GM19239 (cell line): Measurements from ENCODE around the gene AMACR.

Experiments used
- DNase-seq: peaks from one replicate; pipeline ENCODE4 v3.0.0; 2011; ENCODE audit warnings: low spot score; ENCODE audit not compliant: insufficient read length
- FAIRE-seq: peaks from 2 replicates; lab custom pipeline; 2011; peaks lifted over from hg19 to GRCh38; lab: Jason Lieb, UNC

The AMACR gene

GRCh38 chr5:34007621-34008600, at the start of gene AMACR:
Gene AMACR (minus strand): TSS chr5:34008050. CDS start chr5:34008019, 31 bp downstream.
- peak; percentile 91 for DNase-seq
- peak; percentile 89 for FAIRE-seq

DNA sequence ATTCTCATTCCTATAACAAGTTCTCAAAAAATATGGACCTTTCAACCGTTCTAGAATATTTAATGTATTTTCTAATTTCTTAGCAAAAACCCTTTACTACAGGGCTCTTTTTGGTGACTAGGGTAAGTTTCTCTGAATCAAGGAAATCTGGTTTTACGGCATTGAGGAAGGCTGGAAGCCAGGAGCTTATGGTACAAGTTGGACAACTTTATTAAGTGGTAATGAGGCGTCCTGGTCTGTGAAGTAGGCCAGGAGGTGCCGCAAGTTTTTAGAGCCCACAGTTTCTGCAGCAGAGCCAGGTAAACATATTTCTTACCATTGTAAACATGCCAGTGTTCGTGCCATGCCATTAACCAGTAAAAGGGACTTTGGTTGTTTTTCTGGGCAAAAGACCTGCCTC, 49.7 kb upstream of the AMACR start:
- DNase-seq (no peak), FAIRE-seq (no peak)

GRCh38 chr5:34057118-34057517, 49.3 kb upstream of the AMACR start:
- DNase-seq (no peak), FAIRE-seq (no peak)

DNA sequence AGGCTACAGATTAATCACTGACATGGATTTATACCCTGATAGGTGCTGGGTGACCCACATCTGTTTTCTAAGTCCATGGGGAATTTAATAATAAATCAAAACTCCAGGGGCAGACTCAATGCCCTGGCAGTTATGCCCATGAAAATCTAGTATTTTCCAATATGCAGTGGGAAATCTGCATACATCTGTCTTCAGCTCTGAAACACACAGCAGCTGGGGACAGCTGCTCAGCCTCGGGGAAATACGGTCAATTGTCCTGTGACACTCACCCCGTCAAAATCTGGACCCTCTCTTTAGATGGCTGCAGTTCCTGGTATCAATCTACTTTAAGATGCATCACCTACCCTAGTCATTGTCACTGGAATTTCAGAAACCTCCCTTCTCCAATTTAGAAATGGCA, 47.8 kb upstream of the AMACR start:
- DNase-seq, result no peak
- FAIRE-seq, result no peak

DNA sequence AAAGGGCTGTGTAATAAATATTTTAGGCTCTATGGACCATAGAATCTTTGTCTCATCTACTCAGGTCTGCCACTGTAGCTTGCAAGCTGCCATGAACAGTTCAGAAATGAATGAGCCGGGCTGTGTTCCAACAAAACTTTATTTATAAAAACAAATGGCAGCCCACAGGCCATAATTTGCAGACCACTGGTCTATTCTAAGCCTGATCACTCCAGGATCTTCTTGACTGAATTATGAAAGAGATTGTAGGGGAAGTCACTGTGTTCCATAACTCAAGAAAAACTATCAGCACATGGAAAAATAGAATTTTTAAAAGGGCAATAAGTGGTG, 46.5 kb upstream of the AMACR start:
- DNase-seq, result no peak

GRCh38 chr5:34053571-34054399, 45.9 kb upstream of the AMACR start:
- DNase-seq, result no peak
- FAIRE-seq, result no peak

More for the DNA sequence above, 46.5 kb upstream of the AMACR start:
- FAIRE-seq, result no peak

DNA sequence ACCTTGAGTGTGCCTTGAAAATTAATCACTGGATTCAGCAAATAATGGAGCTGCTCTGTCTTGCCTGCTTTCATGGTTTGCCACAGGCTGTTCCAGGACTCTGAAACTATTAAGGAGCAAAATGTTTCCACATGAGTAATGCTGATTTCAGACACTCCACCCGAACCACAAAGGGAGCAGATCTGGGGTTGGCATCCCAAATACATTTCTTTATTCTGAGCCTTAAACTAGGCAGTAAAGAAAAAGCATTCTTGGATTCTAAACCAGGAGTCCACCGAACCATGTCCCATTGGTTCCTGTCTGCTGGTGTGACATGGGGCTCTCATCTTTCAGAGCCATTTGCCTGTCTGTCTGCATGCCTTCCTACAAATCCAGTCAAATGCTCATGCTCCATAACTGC, 45.3 kb upstream of the AMACR start:
- no peak for DNase-seq
- no peak for FAIRE-seq

DNA sequence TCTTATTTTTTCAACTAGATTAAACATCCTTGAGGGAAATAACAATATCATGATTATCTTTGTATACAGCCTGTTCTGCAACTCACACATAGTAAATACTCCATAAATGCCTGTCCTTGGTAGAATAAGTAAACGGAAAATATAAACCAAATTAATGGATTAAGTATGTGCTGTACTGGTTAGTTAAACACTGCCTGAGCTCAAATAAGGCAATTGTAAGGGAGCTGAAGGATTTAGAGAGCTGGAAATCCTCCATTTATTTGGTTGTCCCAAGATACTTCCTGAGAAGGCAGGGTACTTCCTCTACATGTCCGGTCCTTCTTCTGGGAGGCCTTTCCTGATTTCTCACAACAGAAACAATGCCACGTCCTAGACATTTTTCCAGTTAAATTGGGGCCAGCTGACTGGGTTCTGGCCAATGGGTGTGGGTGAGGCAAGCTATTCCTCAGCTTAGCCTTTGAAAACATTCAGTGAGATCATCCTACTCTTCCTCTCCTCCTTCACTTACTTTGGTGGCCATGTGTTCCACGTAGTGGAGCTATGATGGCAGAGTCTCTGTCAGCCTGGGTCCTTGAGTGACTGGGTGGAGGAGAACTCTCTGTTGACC, 43.6 kb upstream of the AMACR start:
- DNase-seq (no peak), FAIRE-seq (no peak)

DNA sequence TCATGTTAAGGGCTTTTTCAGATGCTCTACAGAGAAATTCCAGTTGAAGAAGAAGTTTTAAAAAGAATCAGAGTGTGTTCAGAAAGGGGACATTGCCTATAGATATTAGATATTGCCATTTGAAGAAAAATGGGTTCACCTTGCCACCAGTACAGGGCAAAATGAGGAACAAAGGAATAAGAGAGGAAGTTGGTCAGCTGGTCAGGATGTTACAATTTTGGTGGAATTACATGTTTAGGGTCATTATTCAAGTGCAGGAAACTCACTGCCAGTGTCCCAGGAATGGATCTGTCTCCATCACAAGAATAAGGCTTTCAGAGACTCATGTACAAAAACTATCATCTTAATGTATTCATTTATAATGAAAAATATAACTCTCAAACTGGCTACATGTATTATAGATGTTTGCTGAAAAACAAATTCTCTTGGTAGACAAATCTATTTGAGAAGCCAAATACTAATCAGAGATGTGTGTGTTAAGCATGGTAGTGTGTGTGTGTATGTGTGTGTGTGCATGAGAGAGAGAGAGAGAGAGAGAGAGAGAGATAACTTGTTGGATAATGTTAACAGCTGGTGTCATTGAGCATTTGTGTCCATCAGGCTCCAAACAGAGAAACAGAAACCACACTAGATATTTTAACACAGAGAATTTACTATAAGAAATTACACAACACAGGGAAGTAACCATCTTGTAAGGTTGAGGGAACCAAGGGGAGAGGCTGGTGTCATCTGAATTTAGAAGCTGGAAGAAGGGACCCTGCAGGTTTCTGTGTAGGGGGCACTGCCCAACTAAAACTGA, 40.1 kb upstream of the AMACR start:
- no peak for FAIRE-seq
- no peak for DNase-seq

DNA sequence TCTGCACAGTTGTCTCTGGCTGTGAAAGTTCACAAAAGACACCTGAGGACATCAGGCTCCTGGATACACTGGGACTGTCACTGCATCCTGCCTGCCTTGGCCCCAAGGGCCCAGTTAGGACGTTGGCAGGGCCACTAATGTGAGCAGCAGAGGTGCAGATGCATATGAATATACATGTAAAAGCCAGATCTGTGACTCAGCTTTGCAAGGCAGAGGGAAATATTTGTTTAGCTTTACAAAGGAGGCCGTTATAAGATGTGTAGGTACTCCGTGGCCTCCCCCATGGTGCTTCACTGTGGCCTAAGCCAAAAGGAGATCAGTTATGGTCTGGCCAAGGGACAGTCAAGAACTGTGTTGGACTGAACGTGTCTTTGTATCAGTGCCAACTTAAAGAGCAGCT, 39.3 kb upstream of the AMACR start:
- no peak for FAIRE-seq
- DNase-seq, result no peak

DNA sequence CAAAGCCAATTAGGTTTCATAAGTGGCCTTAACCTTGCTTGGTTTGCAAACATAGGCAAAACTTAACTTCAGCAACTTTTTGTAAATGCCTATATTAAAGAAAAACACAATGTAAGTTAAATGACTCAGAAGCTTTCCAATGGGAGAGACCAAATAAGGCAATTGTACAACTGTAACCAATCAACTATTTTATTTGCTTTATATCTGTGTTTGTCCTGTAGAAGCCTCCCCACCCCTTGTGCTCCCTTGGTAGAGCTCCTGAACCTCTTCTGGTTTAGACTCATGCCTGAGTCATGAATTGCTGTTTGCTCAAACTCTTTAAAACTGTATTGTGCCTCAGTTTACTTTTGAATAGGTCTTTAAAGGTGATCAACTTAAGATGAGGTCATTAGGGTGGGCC, 38.1 kb upstream of the AMACR start:
- no peak for DNase-seq
- FAIRE-seq, result no peak

- DNase-seq (no peak), FAIRE-seq (no peak)
Observed at GRCh38 chr5:34045023-34045422, 37.2 kb upstream of the AMACR start.

- DNase-seq, result no peak
- no peak for FAIRE-seq
Observed at GRCh38 chr5:34043099-34043876, 35.4 kb upstream of the AMACR start, which contains the start of gene C1QTNF3. Gene C1QTNF3 (minus strand): TSS chr5:34043213. CDS start chr5:34043125, 88 bp downstream.

GRCh38 chr5:34042321-34042720, 34.5 kb upstream of the AMACR start:
- FAIRE-seq (peak; percentile 52), DNase-seq (no peak)

DNA sequence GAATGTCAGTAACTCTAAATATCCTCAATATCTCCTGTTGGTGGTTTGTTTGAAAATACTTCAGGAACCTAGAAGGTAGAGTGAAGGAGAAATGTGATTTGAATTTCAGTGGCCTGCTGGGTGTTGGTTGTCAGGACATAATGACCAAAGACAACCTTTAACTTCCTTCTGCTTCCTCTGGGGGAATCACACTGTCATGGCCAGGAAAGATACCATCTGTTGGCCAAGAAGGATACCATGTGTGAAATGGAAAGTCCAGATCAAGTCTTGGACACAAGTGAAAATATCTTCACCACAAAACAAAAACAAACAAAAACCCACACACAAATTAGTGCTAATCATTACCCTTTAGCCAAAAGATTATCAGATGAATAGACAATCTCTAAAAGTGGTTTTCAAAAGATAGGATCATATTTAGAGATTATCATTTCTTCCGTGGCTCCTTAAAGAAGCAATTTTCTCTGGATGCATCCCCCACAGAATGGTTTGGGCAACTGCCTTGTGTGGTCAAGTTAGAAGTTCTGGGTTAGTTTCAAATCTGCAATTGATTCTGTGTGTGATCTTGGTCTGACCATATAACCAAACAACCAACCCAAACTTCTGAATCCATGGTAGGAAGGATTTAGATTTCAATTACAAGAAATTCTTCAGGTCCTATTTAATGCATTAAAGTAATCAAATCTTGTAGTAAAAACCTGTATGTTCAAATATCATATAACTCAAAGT, 33.6 kb upstream of the AMACR start:
- DNase-seq (no peak), FAIRE-seq (peak; percentile 69)

- no peak for FAIRE-seq
- no peak for DNase-seq
Observed at GRCh38 chr5:34040472-34040871, 32.6 kb upstream of the AMACR start.

DNA sequence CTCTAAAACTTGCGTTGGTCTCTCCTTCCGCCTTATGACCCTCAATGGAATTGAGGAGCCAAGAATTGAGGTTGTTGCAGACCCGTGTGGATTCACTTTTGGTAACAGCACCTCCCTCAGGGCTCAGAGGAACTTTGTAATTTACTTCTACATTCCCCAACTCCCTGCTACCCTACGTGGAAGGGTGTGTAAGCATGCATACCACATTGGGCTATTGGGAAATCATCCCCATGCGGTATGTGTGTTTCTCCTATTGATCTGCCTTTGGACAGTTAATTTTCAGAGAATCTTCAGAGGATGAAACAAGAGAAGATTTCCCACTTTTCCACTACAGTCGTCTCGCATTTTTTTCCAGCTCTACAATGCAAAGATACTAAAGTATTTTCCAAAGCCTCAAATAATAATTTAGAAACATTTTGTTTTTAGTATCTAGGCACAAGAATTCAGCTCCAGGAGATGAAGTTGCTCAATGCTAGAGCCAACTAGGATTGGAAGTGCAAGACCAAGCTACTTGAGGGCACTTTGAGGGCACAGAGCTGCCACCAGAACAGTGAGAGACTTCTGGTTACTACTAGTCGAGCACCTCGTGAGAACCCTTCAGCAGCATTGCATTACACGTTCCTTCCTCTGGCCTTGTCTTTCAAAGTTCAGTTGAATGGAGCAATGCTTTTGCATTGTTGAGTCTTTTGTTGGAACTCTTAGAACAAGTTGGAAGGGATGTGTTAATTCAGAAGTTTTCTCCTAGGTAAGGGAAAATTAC, 31.7 kb upstream of the AMACR start:
- no peak for FAIRE-seq
- no peak for DNase-seq

DNA sequence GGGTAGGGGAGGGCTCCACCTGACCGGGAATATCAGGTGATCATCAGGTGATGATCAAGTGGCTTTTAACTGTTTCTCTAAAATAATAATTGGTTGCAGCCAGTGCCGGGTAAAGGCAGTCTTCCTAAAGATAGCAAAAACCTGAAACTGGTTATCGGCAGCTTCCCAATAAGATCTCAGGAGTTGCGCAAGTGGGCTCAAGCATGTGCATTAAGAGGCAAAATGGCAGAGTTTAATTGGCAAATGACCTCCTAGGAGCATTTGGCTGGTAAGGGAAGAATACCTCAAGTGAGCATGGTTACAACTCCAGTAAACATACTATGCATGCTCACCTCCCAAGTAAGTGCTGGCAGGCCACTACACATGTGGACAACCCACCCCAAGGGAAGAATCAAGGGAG, 31.0 kb upstream of the AMACR start:
- no peak for FAIRE-seq
- no peak for DNase-seq
